ENCODE data around the gene BUB3. TPM values are rescaled to one million over a fixed set of nuclear protein-coding genes. Genes with fewer than 3 reads are reported as not detected.
"Not testable (repeated sequence)": the region's sequence is repeated elsewhere in the genome, so short reads cannot be mapped to it uniquely, and the experiment has no call there.

Gene BUB3
- total RNA-seq, 1 donor from 2014 or later: 36.5 TPM

GRCh38 chr10:123170961-123171360 is 16.8 kb downstream of the BUB3 start:
- Histone ChIP-seq H3K9me3 (ENCODE audit: control insufficient read depth in 3 of 3, low read length in 3 of 3) (no peaks in the 10 kb centered on the region), H3K27me3 (ENCODE audit: control insufficient read depth in 3 of 3, insufficient read depth in 3 of 3, low read length in 3 of 3) (no peaks in the 10 kb centered on the region), H3K27ac (ENCODE audit: low read depth, low read length) (no peak overlapping the region), H3K36me3 (ENCODE audit: control insufficient read depth in 3 of 3, insufficient read depth in 3 of 3, low read length in 3 of 3) (peaks cover 2 to 7% (median 7%) of the 10 kb centered on the region in 3 donors), H3K4me3 (ENCODE audit: low read length in 3 of 3) (no peak overlapping the region), H3K4me1 (ENCODE audit: control insufficient read depth in 3 of 3, insufficient read depth in 3 of 3, low read length in 3 of 3) (no peaks in the 10 kb centered on the region), H3K9ac (ENCODE audit: low read depth in 1 of 3, low read length in 3 of 3) (no peak overlapping the region)

DNA sequence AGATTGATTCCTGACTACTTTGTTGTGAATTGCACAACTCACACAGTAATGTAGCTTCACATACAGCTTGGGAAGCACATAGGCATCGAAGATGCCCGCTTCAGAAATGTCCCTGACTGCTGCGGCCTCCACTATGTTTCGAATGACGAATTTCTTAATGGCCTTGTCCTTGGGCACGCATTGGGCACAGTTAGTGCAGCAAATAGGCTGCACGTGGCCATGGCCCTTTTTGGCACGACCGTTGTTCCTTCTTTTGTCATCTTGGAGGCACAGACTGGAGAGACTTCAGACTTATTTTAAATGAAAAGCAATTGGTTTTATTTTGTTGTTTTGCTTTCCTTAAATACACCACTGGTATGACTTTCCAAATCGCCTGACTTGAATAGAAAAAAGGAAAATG is 17.4 kb downstream of the BUB3 start:
- not testable (repeated sequence) for H3K9me3 ChIP-seq (ENCODE audit: control insufficient read depth in 3 of 3, low read length in 3 of 3); H3K27ac ChIP-seq (ENCODE audit: low read depth, low read length); H3K27me3 ChIP-seq (ENCODE audit: control insufficient read depth in 3 of 3, insufficient read depth in 3 of 3, low read length in 3 of 3); H3K9ac ChIP-seq (ENCODE audit: low read depth in 1 of 3, low read length in 3 of 3); H3K4me1 ChIP-seq (ENCODE audit: control insufficient read depth in 3 of 3, insufficient read depth in 3 of 3, low read length in 3 of 3); H3K36me3 ChIP-seq (ENCODE audit: control insufficient read depth in 3 of 3, insufficient read depth in 3 of 3, low read length in 3 of 3); H3K4me3 ChIP-seq (ENCODE audit: low read length in 3 of 3)

GRCh38 chr10:123175389-123176387 is 21.5 kb downstream of the BUB3 start:
- Histone ChIP-seq H3K4me1 (ENCODE audit: control insufficient read depth in 3 of 3, insufficient read depth in 3 of 3, low read length in 3 of 3) (no peaks in the 10 kb centered on the region), H3K27ac (ENCODE audit: low read depth, low read length) (no peak overlapping the region), H3K36me3 (ENCODE audit: control insufficient read depth in 3 of 3, insufficient read depth in 3 of 3, low read length in 3 of 3) (peaks cover 0 to 2% (median 0%) of the 10 kb centered on the region in 3 donors), H3K9ac (ENCODE audit: low read depth in 1 of 3, low read length in 3 of 3) (no peak overlapping the region), H3K9me3 (ENCODE audit: control insufficient read depth in 3 of 3, low read length in 3 of 3) (no peaks in the 10 kb centered on the region), H3K4me3 (ENCODE audit: low read length in 3 of 3) (no peak overlapping the region), H3K27me3 (ENCODE audit: control insufficient read depth in 3 of 3, insufficient read depth in 3 of 3, low read length in 3 of 3) (no peaks in the 10 kb centered on the region)

GRCh38 chr10:123178390-123178789 is 24.2 kb downstream of the BUB3 start:
- not testable (repeated sequence) for H3K27ac ChIP-seq (ENCODE audit: low read depth, low read length); H3K9me3 ChIP-seq (ENCODE audit: control insufficient read depth in 3 of 3, low read length in 3 of 3); H3K9ac ChIP-seq (ENCODE audit: low read depth in 1 of 3, low read length in 3 of 3); H3K36me3 ChIP-seq (ENCODE audit: control insufficient read depth in 3 of 3, insufficient read depth in 3 of 3, low read length in 3 of 3); H3K4me3 ChIP-seq (ENCODE audit: low read length in 3 of 3); H3K27me3 ChIP-seq (ENCODE audit: control insufficient read depth in 3 of 3, insufficient read depth in 3 of 3, low read length in 3 of 3); H3K4me1 ChIP-seq (ENCODE audit: control insufficient read depth in 3 of 3, insufficient read depth in 3 of 3, low read length in 3 of 3)

DNA sequence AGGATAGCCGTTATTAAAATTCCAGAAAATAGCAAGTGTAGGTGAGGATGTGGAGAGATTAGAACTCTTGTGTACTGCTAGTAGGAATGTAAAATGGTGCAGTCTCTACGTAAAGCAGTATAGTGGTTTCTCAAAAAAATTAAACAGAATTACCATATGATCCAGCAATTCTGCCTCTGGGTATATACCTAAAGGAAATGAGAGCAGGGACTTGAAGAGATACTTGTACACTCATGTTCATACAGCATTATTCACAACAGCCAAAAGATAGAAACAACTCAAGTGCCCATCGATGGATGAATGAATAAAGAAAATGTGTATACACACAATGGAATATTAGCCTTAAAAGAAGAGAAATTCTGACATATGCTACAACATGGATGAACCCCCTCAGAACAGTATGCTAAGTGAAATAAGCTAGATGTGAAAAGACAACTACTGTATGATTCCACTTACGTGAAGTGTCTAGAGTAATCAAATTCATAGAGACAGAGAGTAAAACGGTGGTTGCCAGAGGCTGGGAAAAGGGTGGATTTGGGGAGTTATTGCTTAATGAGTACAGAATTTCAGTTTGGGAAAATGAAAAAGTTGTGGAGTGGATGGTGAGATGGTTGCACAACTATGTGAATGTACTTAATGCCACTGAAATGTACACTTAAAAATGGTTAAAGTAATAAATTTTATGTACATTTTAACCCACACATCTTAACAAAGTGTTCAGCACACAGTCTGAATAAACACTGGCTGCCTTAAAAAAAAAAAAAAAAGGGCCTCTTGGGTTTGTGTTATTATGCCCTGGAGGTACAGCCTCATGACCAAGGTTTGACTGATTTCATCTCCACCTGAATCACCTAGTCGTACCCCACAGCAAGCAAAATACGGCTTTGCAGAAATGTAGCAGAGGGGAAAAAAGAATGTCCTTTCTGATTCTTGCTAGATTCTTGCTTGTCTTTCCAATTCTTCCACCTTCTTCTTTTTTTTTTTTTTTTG is 26.2 kb downstream of the BUB3 start:
- Histone ChIP-seq H3K36me3 (ENCODE audit: control insufficient read depth in 3 of 3, insufficient read depth in 3 of 3, low read length in 3 of 3) (peaks cover 0 to 2% (median 0%) of the 10 kb centered on the region in 3 donors), H3K4me1 (ENCODE audit: control insufficient read depth in 3 of 3, insufficient read depth in 3 of 3, low read length in 3 of 3) (no peaks in the 10 kb centered on the region), H3K27me3 (ENCODE audit: control insufficient read depth in 3 of 3, insufficient read depth in 3 of 3, low read length in 3 of 3) (no peaks in the 10 kb centered on the region), H3K27ac (ENCODE audit: low read depth, low read length) (no peak overlapping the region), H3K9me3 (ENCODE audit: control insufficient read depth in 3 of 3, low read length in 3 of 3) (no peaks in the 10 kb centered on the region), H3K4me3 (ENCODE audit: low read length in 3 of 3) (no peak overlapping the region), H3K9ac (ENCODE audit: low read depth in 1 of 3, low read length in 3 of 3) (no peak overlapping the region)

DNA sequence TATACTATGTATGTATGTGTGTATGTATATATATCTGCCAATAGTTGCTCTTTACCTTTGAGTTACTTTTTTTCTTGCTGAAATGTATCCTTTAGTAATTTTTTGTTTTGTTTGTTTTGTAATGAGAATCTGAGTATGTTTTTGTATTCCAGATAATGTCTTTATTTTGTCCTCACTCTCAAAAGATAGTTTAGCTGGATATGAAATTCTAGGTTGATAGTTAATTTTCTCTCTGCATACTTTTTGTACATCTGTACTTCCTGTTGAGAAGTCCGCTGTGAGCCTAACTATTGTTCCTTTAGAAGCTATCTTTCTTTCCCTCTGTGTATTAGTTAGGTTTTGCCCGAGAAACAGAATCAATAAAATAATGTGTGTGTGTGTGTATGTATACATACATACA is 29.5 kb downstream of the BUB3 start:
- Histone ChIP-seq H3K9ac (ENCODE audit: low read depth in 1 of 3, low read length in 3 of 3) (no peak overlapping the region), H3K4me1 (ENCODE audit: control insufficient read depth in 3 of 3, insufficient read depth in 3 of 3, low read length in 3 of 3) (no peaks in the 10 kb centered on the region), H3K4me3 (ENCODE audit: low read length in 3 of 3) (no peak overlapping the region), H3K36me3 (ENCODE audit: control insufficient read depth in 3 of 3, insufficient read depth in 3 of 3, low read length in 3 of 3) (no peaks in the 10 kb centered on the region), H3K27ac (ENCODE audit: low read depth, low read length) (no peak overlapping the region), H3K9me3 (ENCODE audit: control insufficient read depth in 3 of 3, low read length in 3 of 3) (no peaks in the 10 kb centered on the region), H3K27me3 (ENCODE audit: control insufficient read depth in 3 of 3, insufficient read depth in 3 of 3, low read length in 3 of 3) (no peaks in the 10 kb centered on the region)

DNA sequence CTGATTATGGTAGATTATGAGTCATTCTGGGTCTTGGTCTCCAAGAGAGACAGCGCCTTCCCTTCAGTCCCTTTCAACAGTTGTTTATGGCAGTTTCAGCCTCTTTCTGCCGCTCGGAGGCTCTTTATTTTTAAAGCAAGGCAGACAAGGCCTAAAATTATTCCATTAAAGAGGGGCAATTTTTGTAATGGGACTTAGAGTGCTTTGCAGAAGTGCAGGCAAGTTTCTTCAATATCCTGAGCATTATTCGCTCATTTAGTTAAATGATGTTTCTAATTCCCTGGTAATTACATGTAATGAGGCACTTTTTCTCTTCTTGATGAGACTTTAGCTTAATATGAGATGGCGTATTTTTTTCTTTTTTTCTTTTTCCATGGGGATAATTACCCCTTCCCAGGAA is 33.6 kb downstream of the BUB3 start:
- Histone ChIP-seq H3K27ac (ENCODE audit: low read depth, low read length) (no peak overlapping the region), H3K9ac (ENCODE audit: low read depth in 1 of 3, low read length in 3 of 3) (no peak overlapping the region), H3K9me3 (ENCODE audit: control insufficient read depth in 3 of 3, low read length in 3 of 3) (no peaks in the 10 kb centered on the region), H3K4me1 (ENCODE audit: control insufficient read depth in 3 of 3, insufficient read depth in 3 of 3, low read length in 3 of 3) (no peaks in the 10 kb centered on the region), H3K36me3 (ENCODE audit: control insufficient read depth in 3 of 3, insufficient read depth in 3 of 3, low read length in 3 of 3) (peaks cover 0 to 6% (median 0%) of the 10 kb centered on the region in 3 donors), H3K4me3 (ENCODE audit: low read length in 3 of 3) (no peak overlapping the region), H3K27me3 (ENCODE audit: control insufficient read depth in 3 of 3, insufficient read depth in 3 of 3, low read length in 3 of 3) (no peaks in the 10 kb centered on the region)

GRCh38 chr10:123191886-123192285 is 37.7 kb downstream of the BUB3 start:
- Histone ChIP-seq H3K27me3 (ENCODE audit: control insufficient read depth in 3 of 3, insufficient read depth in 3 of 3, low read length in 3 of 3) (no peaks in the 10 kb centered on the region), H3K4me1 (ENCODE audit: control insufficient read depth in 3 of 3, insufficient read depth in 3 of 3, low read length in 3 of 3) (no peaks in the 10 kb centered on the region), H3K27ac (ENCODE audit: low read depth, low read length) (no peak overlapping the region), H3K4me3 (ENCODE audit: low read length in 3 of 3) (no peak overlapping the region), H3K36me3 (ENCODE audit: control insufficient read depth in 3 of 3, insufficient read depth in 3 of 3, low read length in 3 of 3) (peaks cover 0 to 6% (median 0%) of the 10 kb centered on the region in 3 donors), H3K9ac (ENCODE audit: low read depth in 1 of 3, low read length in 3 of 3) (no peak overlapping the region), H3K9me3 (ENCODE audit: control insufficient read depth in 3 of 3, low read length in 3 of 3) (no peaks in the 10 kb centered on the region)

DNA sequence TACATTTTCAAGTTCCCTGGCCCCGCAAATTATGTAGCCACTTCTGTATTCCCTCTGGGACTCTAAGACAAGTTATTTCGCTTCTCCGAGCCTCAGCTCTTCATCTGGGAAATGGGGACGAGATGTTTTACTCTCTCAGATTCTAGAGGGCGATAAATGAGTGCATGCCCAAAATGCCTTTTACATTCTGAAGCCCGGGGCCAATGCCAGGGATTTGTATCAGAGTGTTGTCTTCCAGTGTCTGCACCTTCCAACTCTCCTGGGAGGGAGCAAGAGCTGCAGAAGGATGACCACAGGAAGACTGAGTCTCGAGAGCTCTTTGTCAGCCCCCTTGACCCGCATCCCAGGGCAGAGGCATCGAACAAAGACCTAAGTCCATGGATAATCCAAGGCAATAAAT is 39.9 kb downstream of the BUB3 start:
- Histone ChIP-seq H3K36me3 (ENCODE audit: control insufficient read depth in 3 of 3, insufficient read depth in 3 of 3, low read length in 3 of 3) (peaks cover 0 to 6% (median 0%) of the 10 kb centered on the region in 3 donors), H3K4me1 (ENCODE audit: control insufficient read depth in 3 of 3, insufficient read depth in 3 of 3, low read length in 3 of 3) (no peaks in the 10 kb centered on the region), H3K27ac (ENCODE audit: low read depth, low read length) (no peak overlapping the region), H3K9me3 (ENCODE audit: control insufficient read depth in 3 of 3, low read length in 3 of 3) (no peaks in the 10 kb centered on the region), H3K9ac (ENCODE audit: low read depth in 1 of 3, low read length in 3 of 3) (no peak overlapping the region), H3K27me3 (ENCODE audit: control insufficient read depth in 3 of 3, insufficient read depth in 3 of 3, low read length in 3 of 3) (no peaks in the 10 kb centered on the region), H3K4me3 (ENCODE audit: low read length in 3 of 3) (no peak overlapping the region)
